HepG2 (cell line): Measurements from ENCODE around the gene PRM3. TPM values are rescaled to one million over a fixed set of nuclear protein-coding genes. Genes with fewer than 3 reads are reported as not detected.
A peak's percentile ranks its signal among the peaks of the same experiment; 100 is the strongest.

Experiments
- BCL6 ChIP-seq: IDR thresholded peaks from 2 replicates; pipeline ENCODE4 v1.6.1; 2016; ENCODE audit warnings: missing genetic modification reagents, missing compliant biosample characterization
- CAMTA2 ChIP-seq: sonication (generic); formaldehyde crosslinking; IDR thresholded peaks from 2 replicates; pipeline ENCODE4 v1.4.0; 2020; ENCODE audit warnings: mild to moderate bottlenecking, missing genetic modification reagents, borderline replicate concordance
- FOXP4 ChIP-seq: sonication (generic); formaldehyde crosslinking; IDR thresholded peaks from 2 replicates; pipeline ENCODE4 v1.4.0; 2020; ENCODE audit warnings: missing genetic modification reagents
- GLMP ChIP-seq: sonication (generic); formaldehyde crosslinking; IDR thresholded peaks from 2 replicates; pipeline ENCODE4 v1.9.0; 2021; ENCODE audit warnings: missing genetic modification reagents, mild to moderate bottlenecking, borderline replicate concordance
- HNRNPL ChIP-seq: fragments of 200-400 bp; formaldehyde crosslinking; IDR thresholded peaks from 2 replicates; pipeline ENCODE4 v1.6.1; 2017; ENCODE audit warnings: mild to moderate bottlenecking, low read depth, low read length
- IKZF4 ChIP-seq: sonication (generic); formaldehyde crosslinking; IDR thresholded peaks from 2 replicates; pipeline ENCODE4 v1.5.1; 2020; ENCODE audit warnings: borderline replicate concordance, mild to moderate bottlenecking, low read depth, missing genetic modification reagents; ENCODE audit errors: not compliant biosample characterization
- KLF12 ChIP-seq: sonication (generic); formaldehyde crosslinking; IDR thresholded peaks from 2 replicates; pipeline ENCODE4 v1.4.0; 2020; ENCODE audit warnings: missing genetic modification reagents, borderline replicate concordance
- MEF2D ChIP-seq: sonication (generic); formaldehyde crosslinking; IDR thresholded peaks from 2 replicates; pipeline ENCODE4 v1.5.1; 2020; ENCODE audit warnings: mild to moderate bottlenecking, missing genetic modification reagents
- NONO ChIP-seq, 2 experiments: fragments of 450-650 bp in 1 of 2; sonication (generic) in 1 of 2; formaldehyde crosslinking in 1 of 2; IDR thresholded peaks in 1 of 2; conservative IDR thresholded peaks in 1 of 2; 2 replicates each; pipeline versions ENCODE4 v1.6.1 to v1.8.0; 2017 to 2022; ENCODE audit warnings: mild to moderate bottlenecking in 1 of 2, missing genetic modification reagents in 1 of 2, moderate library complexity in 1 of 2
- SP1 ChIP-seq, 2 experiments: fragments of 450-650 bp in 1 of 2; sonication (generic) in 1 of 2; formaldehyde crosslinking in 1 of 2; IDR thresholded peaks; 2 replicates each; pipeline versions ENCODE4 v1.4.0 to v1.6.1; 2016 to 2020; ENCODE audit warnings: missing genetic modification reagents in 1 of 2
- ZBTB42 ChIP-seq: sonication (generic); formaldehyde crosslinking; IDR thresholded peaks from 2 replicates; pipeline ENCODE4 v1.5.0; 2020; ENCODE audit warnings: mild to moderate bottlenecking, missing genetic modification reagents
- ZFP91 ChIP-seq: sonication (generic); formaldehyde crosslinking; IDR thresholded peaks from 2 replicates; pipeline ENCODE4 v1.9.0; 2022; ENCODE audit warnings: missing genetic modification reagents, mild to moderate bottlenecking, borderline replicate concordance
- ZFX ChIP-seq: sonication (generic); formaldehyde crosslinking; IDR thresholded peaks from 2 replicates; pipeline ENCODE4 v1.4.0; 2020; ENCODE audit warnings: mild to moderate bottlenecking, low read depth, missing genetic modification reagents, moderate library complexity
- ZMAT3 ChIP-seq: sonication (generic); formaldehyde crosslinking; conservative IDR thresholded peaks from 2 replicates; pipeline ENCODE4 v1.7.0; 2021; ENCODE audit warnings: missing genetic modification reagents
- ZNF496 ChIP-seq: sonication (generic); formaldehyde crosslinking; IDR thresholded peaks from 2 replicates; pipeline ENCODE4 v1.8.1; 2023; ENCODE audit warnings: mild to moderate bottlenecking, moderate library complexity, missing genetic modification reagents; ENCODE audit not compliant: insufficient replicate concordance
- ZNF644 ChIP-seq: IDR thresholded peaks from 2 replicates; pipeline ENCODE4 v1.6.1; 2016; ENCODE audit warnings: low read depth
- ZNF788 ChIP-seq: sonication (generic); formaldehyde crosslinking; IDR thresholded peaks from 2 replicates; pipeline ENCODE4 v1.5.0; 2020; ENCODE audit warnings: mild to moderate bottlenecking, missing genetic modification reagents, borderline replicate concordance
- polyA plus RNA-seq, 8 experiments: library from polyadenylated mRNA; depleted of rRNA in 3 of 8; stranded (reverse) in 7 of 8; unstranded in 1 of 8; fragments of >200 nt; fragmentation: Illumina TruSeq in 4 of 8; extraction: Trizol in 4 of 8; gene quantifications; 2 replicates each; pipeline versions ENCODE4 v1.2.1 to v1.2.3, GENCODE V29; 2011 to 2016; ENCODE audit warnings: low read depth in 4 of 8, missing spikeins in 1 of 8, mixed read lengths in 1 of 8; ENCODE audit not compliant: insufficient read depth in 1 of 8
- total RNA-seq, 5 experiments: library from RNA; depleted of rRNA; stranded (reverse); fragments of >200 nt; fragmentation: Illumina TruSeq; extraction: Trizol; gene quantifications; 2 replicates each; pipeline ENCODE4 v1.2.3, GENCODE V29; 2016; ENCODE audit warnings: low read depth in 1 of 5
- TF ChIP-seq, protein P1 (sequence below): sonication (generic); formaldehyde crosslinking; IDR thresholded peaks from 2 replicates; pipeline ENCODE4 v1.5.1; 2020; ENCODE audit warnings: missing genetic modification reagents, mild to moderate bottlenecking, borderline replicate concordance

PRM3 gene
- total and polyA plus RNA-seq, 2 of the 13 experiments (the other 11 are each of a cell fraction or from before 2014, with no cell fraction given): not detected

GRCh38 chr16:11308493-11309283 is 35.3 kb upstream of the PRM3 start (continued):
- TF ChIP-seq IKZF4 (CRISPR knock-in tag) (peak; percentile 3), ZNF788 (CRISPR knock-in tag) (peak; percentile 31), KLF12 (CRISPR knock-in tag) (peak; percentile 52; the same call in 1 of the 2 replicates), ZMAT3 (CRISPR knock-in tag) (peak; percentile 56; the same call in 1 of the 2 replicates), SP1 (IDR thresholded peaks at IDR 0.05) (no peak), SP1 (CRISPR knock-in tag; IDR thresholded peaks at IDR 0.05) (peak; percentile 39; the same call in 1 of the 2 replicates), ZFP91 (CRISPR knock-in tag) (peak; percentile 64; the same call in 1 of the 2 replicates), ZNF496 (CRISPR knock-in tag) (no peak), BCL6 (CRISPR knock-in tag) (peak; percentile 50), CAMTA2 (CRISPR knock-in tag) (peak; percentile 74), GLMP (no peak), ZNF644 (CRISPR knock-in tag) (peak; percentile 31; the same call in 1 of the 2 replicates), HNRNPL (peak; percentile 98), FOXP4 (CRISPR knock-in tag) (peak; percentile 58), NONO (IDR thresholded peaks at IDR 0.05) (no peak), NONO (CRISPR knock-in tag; conservative IDR thresholded peaks at IDR 0.05) (peak; percentile 82), MEF2D (CRISPR knock-in tag) (peak; percentile 87), ZFX (peak; percentile 62), ZBTB42 (CRISPR knock-in tag) (peak; percentile 52; the same call in 1 of the 2 replicates)
- TF ChIP-seq, protein P1, sequence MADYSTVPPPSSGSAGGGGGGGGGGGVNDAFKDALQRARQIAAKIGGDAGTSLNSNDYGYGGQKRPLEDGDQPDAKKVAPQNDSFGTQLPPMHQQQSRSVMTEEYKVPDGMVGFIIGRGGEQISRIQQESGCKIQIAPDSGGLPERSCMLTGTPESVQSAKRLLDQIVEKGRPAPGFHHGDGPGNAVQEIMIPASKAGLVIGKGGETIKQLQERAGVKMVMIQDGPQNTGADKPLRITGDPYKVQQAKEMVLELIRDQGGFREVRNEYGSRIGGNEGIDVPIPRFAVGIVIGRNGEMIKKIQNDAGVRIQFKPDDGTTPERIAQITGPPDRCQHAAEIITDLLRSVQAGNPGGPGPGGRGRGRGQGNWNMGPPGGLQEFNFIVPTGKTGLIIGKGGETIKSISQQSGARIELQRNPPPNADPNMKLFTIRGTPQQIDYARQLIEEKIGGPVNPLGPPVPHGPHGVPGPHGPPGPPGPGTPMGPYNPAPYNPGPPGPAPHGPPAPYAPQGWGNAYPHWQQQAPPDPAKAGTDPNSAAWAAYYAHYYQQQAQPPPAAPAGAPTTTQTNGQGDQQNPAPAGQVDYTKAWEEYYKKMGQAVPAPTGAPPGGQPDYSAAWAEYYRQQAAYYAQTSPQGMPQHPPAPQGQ: 0 out of 2 replicates have a peak, but pooled peaks have one; percentile 7
